Astrocyte of the cerebellum (primary cell): ENCODE results near the gene RCC2.

Experiments used
- DNase-seq: peaks from one replicate; pipeline ENCODE4 v3.0.0-alpha.2; 2011; ENCODE audit warnings: low read depth
- H3K4me3 ChIP-seq: 2 replicates; pipeline ENCODE4 v1.5.1; 2011; ENCODE audit warnings: mild to moderate bottlenecking, low read depth, low read length, moderate library complexity
- CTCF ChIP-seq: IDR thresholded peaks from 2 replicates; pipeline ENCODE4 v1.5.1; 2012; ENCODE audit warnings: low read length, low read depth, moderate library complexity, mild to moderate bottlenecking; ENCODE audit errors: missing control alignments
- in situ Hi-C: cut with HindIII; loops from 2 replicates; pipeline ENCODE4 v1.10.0; 2017; ENCODE audit warnings: low sequenced_read_pairs

The RCC2 gene

GRCh38 chr1:17397910-17398695 lies 41.4 kb downstream of the RCC2 start:
- DNase-seq, result no peak
- no peak overlapping the region for H3K4me3 ChIP-seq
- TF ChIP-seq CTCF, result no peak
- in situ Hi-C loops, result no loop called here

DNA sequence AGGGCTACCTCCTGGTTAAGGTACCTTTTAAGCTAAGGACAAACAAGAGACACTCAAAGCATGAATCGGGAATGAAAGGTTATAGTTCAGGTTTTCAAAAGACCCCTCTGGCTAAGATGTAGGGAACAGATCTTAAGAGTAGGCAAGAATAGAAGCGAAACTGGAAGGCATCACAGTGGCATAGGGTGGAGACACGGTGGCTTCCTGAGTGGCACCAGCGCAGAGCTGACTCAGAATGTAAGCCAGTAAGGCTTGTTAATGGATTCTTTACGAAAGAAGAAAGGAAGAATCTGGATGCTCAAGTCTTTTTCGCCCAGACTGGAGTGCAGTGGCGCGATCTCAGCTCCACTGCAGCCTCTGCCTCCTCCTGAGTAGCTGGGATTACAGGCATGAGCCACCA lies 46.2 kb downstream of the RCC2 start:
- no peak for TF ChIP-seq CTCF
- H3K4me3 ChIP-seq, result no peak overlapping the region
- in situ Hi-C loops, result no loop called here
- no peak for DNase-seq

DNA sequence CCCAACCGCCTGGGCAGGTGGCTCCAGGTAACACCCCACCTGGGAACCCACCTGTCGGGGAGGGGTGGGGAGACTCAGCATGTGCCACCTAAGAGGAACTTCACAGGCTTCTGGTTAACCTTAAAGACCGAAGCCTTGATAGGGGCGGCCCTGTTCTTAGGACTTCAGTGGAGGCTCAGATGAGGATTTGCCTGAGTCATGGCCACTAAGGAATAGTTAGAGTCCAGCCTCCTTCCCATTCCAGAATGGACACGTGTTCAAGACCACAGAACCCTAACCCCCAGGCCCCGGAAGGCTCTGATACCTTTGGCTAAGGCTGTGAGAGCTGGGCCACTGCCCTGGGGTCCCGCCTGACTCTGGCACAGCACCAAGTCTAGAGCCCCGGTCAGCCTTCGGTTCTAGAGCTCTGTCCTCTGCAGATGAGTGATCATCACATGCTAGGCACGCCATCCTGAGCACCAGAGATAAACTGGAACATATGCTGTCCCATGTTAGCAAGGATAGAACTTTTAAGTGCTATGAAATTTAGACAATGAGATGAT lies 47.2 kb downstream of the RCC2 start:
- no peak for TF ChIP-seq CTCF
- in situ Hi-C loops, result no loop called here
- DNase-seq, result no peak
- H3K4me3 ChIP-seq, result no peak overlapping the region

DNA sequence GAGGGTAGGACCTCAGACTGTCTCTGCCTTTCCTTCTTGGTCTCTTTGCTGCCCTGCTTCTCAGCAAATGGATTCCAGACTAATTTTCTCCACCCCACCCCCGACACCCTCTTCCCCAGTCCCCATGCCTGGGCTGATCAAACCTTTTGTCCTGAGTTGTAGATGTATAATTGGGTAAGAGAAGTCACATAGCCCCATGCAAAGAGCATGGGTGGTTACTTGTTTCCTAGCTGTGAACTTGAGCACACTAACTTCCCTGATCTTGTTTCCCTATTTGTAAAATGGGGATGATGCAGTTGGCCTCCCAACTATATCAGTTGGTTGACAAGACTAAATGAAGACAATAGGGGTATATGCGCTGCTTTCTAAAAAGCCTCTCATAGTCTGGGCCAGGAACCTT lies 58.3 kb downstream of the RCC2 start:
- DNase-seq, result no peak
- no peak overlapping the region for H3K4me3 ChIP-seq
- in situ Hi-C loops, result no loop called here
- TF ChIP-seq CTCF, result no peak

GRCh38 chr1:17377325-17377953 lies 62.0 kb downstream of the RCC2 start:
- TF ChIP-seq CTCF, result no peak
- no peak overlapping the region for H3K4me3 ChIP-seq
- DNase-seq, result no peak
- in situ Hi-C loops, result no loop called here

- H3K4me3 ChIP-seq, result no peak overlapping the region
- DNase-seq, result no peak
- in situ Hi-C loops, result no loop called here
- no peak for TF ChIP-seq CTCF
These were observed 63.8 kb downstream of the RCC2 start for GRCh38 chr1:17375651-17376050.
